H1 (cell line): ENCODE results near the gene CTSK. TPM values are rescaled to one million over a fixed set of nuclear protein-coding genes. Genes with fewer than 3 reads are reported as not detected.

ENCODE experiments used
- GTF2F1 ChIP-seq: IDR thresholded peaks from 2 replicates; pipeline ENCODE4 v1.6.1; 2012; ENCODE audit warnings: low read depth, low read length, improper control_type of control experiment, borderline replicate concordance
- SIX5 ChIP-seq: IDR thresholded peaks from 2 replicates; pipeline ENCODE4 v1.6.1; 2011; ENCODE audit warnings: mild to moderate bottlenecking, low read depth, low read length
- polyA plus RNA-seq, 7 experiments: library from polyadenylated mRNA; depleted of rRNA in 3 of 7; stranded (reverse) in 5 of 7; unstranded in 2 of 7; fragments of >200 nt in 5 of 7; fragments of 200-250 nt in 2 of 7; gene quantifications; 1 replicate in 5 of 7; 2 replicates in 1 of 7; 4 replicates in 1 of 7; pipeline versions ENCODE4 v1.2.1 to v1.2.3, GENCODE V29; 2011 to 2013; ENCODE audit warnings: missing spikeins in 2 of 7, mixed read lengths in 2 of 7
- total RNA-seq: library from RNA; stranded (reverse); fragmentation: NEBNext Ultra II Directional; extraction: Animal tissue kit (Norgen Biotek cat#: 25700); gene quantifications from 2 replicates; pipeline ENCODE4 v1.2.1, GENCODE V29; 2021

Gene CTSK
- total and polyA plus RNA-seq, 2 of the 8 experiments (the other 6 are each of a cell fraction or from before 2014, with no cell fraction given) = 2.7 to 4.2 TPM

- no peak for TF ChIP-seq SIX5
- TF ChIP-seq GTF2F1 = no peak
Observed at GRCh38 chr1:150780510-150780909, 27.6 kb downstream of the CTSK start (continued).
